Mucosa of descending colon (tissue), 3 donors: Measurements from ENCODE around the gene CTXN3. TPM values are rescaled to one million over a fixed set of nuclear protein-coding genes. Genes with fewer than 3 reads are reported as not detected.

Source experiments
- ATAC-seq: fragments of 200-7000 bp; cut with Tn5 transposase; one replicate; pipeline ENCODE4 v1.9.1; 2020; ENCODE audit warnings: mild to moderate bottlenecking, moderate library complexity
- DNase-seq, 3 donors: peaks; one replicate each; pipeline ENCODE4 v3.0.0-alpha.2; 2020
- H3K36me3 ChIP-seq: fragments of 200-600 bp; one replicate; pipeline ENCODE4 v1.8.0; 2021; ENCODE audit warnings: low read depth, mild to moderate bottlenecking
- H3K4me1 ChIP-seq: fragments of 200-600 bp; one replicate; pipeline ENCODE4 v1.8.0; 2021; ENCODE audit warnings: low read depth, mild to moderate bottlenecking
- H3K4me3 ChIP-seq: fragments of 200-600 bp; one replicate; pipeline ENCODE4 v1.8.0; 2021; ENCODE audit warnings: mild to moderate bottlenecking
- H3K9me3 ChIP-seq: fragments of 200-600 bp; one replicate; pipeline ENCODE4 v1.8.0; 2021; ENCODE audit warnings: mild to moderate bottlenecking
- CTCF ChIP-seq: fragments of 200-600 bp; IDR thresholded peaks from one replicate; pipeline ENCODE4 v1.8.0; 2022; ENCODE audit warnings: antibody characterized with exemption, mild to moderate bottlenecking
- intact Hi-C, 2 donors: fragments of 100-400 bp; cut with DNase I in 1 of 2; cut with micrococcal nuclease in 1 of 2; formaldehyde crosslinking; loops; one replicate each; pipeline versions ENCODE4 v1.11.0 to v1.11.1; 2022; cut with DNase I, micrococcal nuclease
- total RNA-seq, 3 donors: library from RNA; stranded (reverse); fragmentation: NEBNext Ultra II Directional in 2 of 3; extraction: Animal tissue kit (Norgen Biotek cat#: 25700) in 2 of 3; gene quantifications; one replicate each; pipeline versions ENCODE4 v1.2.1 to v1.2.4, GENCODE V29; 2021 to 2023
- donor health status: DM: no; HTN: no; CAD: no; lungs with moderate emphysema.
- donor health status: DM: no; HTN: no; CAD: no.
- donor health status: DM: no; HTN: yes; CAD: no.

The CTXN3 gene
- total RNA-seq, 3 donors from 2014 or later: not detected

DNA sequence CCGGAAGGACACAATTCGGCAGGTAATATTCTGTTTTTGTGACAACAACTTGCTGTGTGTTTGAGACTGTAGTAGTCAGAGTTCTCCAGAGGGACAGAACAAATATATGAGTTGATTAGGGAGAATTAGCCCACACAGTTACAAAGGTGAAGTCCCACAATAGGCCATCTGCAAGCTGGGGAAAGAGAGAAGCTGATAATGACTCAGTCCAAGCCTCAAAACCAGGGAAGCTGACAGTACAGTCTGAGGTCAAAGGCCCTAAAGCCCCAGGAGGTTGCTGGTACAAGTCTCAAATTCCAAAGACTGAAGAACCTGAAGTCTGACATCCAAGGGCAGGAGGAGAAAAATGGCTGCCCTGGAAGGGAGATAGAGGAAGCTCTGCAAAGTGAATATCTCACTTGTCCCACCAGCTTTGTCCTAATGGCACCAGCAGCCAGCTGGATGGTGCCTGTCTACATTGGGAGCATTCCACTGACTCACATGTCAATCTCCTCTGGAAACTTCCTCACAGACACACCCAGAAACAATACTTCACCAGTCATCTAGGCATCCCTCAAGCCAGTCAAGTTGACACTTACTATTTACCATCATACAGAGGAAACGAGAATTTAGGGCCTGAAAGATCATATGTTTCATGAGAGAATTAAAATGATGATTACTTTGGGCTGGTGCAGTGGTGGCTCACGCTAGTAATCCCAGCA is 36.3 kb upstream of the CTXN3 start:
- intact Hi-C loops: no loop called here
- Histone ChIP-seq H3K9me3 (no peaks in the 10 kb centered on the region), H3K36me3 (no peaks in the 10 kb centered on the region), H3K4me3 (no peak overlapping the region), H3K4me1 (no peaks in the 10 kb centered on the region)
- TF ChIP-seq CTCF: no peak
- ATAC-seq: no peak
- DNase-seq: no peak

DNA sequence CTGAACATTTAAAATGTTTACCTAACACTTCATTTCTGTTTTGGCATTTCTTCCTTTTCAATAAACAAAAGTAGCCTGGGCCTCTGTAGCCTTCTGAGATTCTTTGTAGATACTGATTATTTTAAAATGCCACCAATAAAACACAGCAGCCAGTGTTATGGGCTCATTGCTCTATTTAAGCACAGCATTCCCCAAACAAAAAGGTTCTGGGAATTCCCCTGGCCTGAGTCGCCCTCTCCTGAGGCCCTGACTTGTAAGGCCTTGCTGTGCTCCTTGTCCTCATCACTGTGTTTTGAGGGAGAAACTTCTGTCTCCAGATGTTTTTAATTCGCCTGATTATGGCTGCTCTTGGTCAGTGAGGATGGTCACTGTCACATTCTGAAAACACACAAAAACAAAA is 33.0 kb upstream of the CTXN3 start:
- H3K36me3 ChIP-seq: no peaks in the 10 kb centered on the region
- no peaks in the 10 kb centered on the region for H3K9me3 ChIP-seq
- no peak for DNase-seq
- no peak for ATAC-seq
- no peak overlapping the region for H3K4me3 ChIP-seq
- no peaks in the 10 kb centered on the region for H3K4me1 ChIP-seq
- intact Hi-C loops: no loop called here
- TF ChIP-seq CTCF: no peak

DNA sequence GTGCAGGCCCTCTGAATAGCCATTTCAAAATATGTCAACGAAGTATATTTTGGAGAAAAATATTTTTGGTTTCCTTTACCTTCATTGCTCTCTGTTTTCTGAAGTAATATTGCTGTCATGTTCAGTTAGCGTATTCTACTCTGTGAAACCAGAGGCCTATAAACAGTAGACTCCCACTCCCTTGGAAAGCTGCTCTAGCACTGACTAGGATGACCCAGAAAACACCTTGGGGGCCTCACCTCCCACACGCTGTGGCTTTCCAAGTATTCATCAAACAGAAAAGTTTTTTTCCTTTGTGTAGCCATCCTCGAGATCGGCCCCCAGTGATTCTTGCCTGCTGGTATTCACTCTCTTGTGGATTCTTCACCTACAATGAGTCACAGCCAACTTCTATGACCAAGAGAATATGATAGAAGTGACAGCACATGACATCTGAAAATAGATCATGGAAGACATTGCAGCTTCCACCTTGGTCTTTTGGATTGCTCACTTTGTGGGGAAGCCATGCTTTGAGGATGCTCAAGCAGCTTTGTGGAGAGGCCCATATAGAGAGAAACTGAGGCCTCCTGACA is 28.9 kb upstream of the CTXN3 start:
- Histone ChIP-seq H3K9me3 (no peaks in the 10 kb centered on the region), H3K4me3 (no peak overlapping the region), H3K36me3 (no peaks in the 10 kb centered on the region), H3K4me1 (no peaks in the 10 kb centered on the region)
- DNase-seq (no peak), ATAC-seq (no peak)
- no peak for TF ChIP-seq CTCF
- intact Hi-C loops: no loop called here

DNA sequence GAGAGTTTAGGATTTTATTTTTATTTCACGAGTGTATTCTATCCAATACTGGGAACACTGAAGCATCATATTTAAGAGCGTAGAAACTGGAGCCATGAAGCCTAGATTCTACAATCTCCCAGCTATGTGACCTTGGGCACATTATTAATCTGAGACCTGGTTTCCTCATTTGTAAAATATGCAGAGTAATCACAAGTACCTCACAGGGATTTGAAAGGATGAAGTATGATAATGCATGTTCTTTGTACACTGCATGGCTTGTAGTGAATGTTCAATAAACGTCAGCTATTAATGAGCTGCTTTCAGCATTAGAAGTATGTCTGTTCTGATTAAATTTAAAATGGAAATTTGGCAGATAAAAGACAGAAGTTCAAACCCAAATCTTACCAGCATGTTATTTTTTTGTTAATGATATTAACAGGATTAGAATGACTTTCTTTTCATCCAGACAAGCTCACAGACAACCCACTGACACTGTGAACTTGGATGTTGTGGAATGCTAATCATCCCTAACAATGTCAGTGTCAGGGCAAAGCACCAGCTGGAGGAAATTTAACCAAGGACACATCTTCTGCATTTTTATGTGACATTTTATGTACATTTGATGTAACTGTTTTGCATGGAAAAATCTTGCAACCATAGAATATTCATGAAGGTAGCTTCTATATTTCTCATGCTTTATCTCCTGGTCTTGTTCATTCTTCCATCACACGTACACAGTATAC is 27.1 kb upstream of the CTXN3 start:
- intact Hi-C loops: no loop called here
- DNase-seq (no peak), ATAC-seq (no peak)
- no peak for TF ChIP-seq CTCF
- no peak overlapping the region for H3K4me3 ChIP-seq
- H3K4me1 ChIP-seq: no peaks in the 10 kb centered on the region
- no peaks in the 10 kb centered on the region for H3K9me3 ChIP-seq
- H3K36me3 ChIP-seq: no peaks in the 10 kb centered on the region

GRCh38 chr5:127634007-127634406 is 14.9 kb upstream of the CTXN3 start:
- H3K4me1 ChIP-seq: no peaks in the 10 kb centered on the region
- no peak overlapping the region for H3K4me3 ChIP-seq
- no peak for TF ChIP-seq CTCF
- H3K9me3 ChIP-seq: no peaks in the 10 kb centered on the region
- DNase-seq: no peak
- no peak for ATAC-seq
- intact Hi-C loops: no loop called here
- H3K36me3 ChIP-seq: no peaks in the 10 kb centered on the region
